H7 (cell line): ENCODE measurements around the gene MAPKBP1. TPM values are rescaled to one million over a fixed set of nuclear protein-coding genes. Genes with fewer than 3 reads are reported as not detected.
"Not testable (repeated sequence)": the region's sequence is repeated elsewhere in the genome, so short reads cannot be mapped to it uniquely, and the experiment has no call there.

Source experiments
- DNase-seq: peaks from one replicate; pipeline ENCODE4 v3.0.0; 2012
- H3K27me3 ChIP-seq: 2 replicates; pipeline ENCODE4 v1.6.0; 2011; ENCODE audit warnings: mild to moderate bottlenecking, low read length; ENCODE audit not compliant: control insufficient read depth, insufficient read depth
- H3K36me3 ChIP-seq: replicated peaks from 2 replicates; pipeline ENCODE4 v1.5.1; 2011; ENCODE audit warnings: low read length; ENCODE audit not compliant: control insufficient read depth, insufficient read depth
- H3K4me3 ChIP-seq: 2 replicates; pipeline ENCODE4 v1.5.1; 2011; ENCODE audit warnings: low read depth, mild to moderate bottlenecking, control low read depth, low read length, moderate library complexity; ENCODE audit not compliant: insufficient read depth
- total RNA-seq: library from RNA; depleted of rRNA; stranded (reverse); fragments of >200 nt; shearing (Covaris generic); gene quantifications from 2 replicates; pipeline ENCODE4 v1.2.3, GENCODE V29; 2014; rRNA removed

The MAPKBP1 gene, protein sequence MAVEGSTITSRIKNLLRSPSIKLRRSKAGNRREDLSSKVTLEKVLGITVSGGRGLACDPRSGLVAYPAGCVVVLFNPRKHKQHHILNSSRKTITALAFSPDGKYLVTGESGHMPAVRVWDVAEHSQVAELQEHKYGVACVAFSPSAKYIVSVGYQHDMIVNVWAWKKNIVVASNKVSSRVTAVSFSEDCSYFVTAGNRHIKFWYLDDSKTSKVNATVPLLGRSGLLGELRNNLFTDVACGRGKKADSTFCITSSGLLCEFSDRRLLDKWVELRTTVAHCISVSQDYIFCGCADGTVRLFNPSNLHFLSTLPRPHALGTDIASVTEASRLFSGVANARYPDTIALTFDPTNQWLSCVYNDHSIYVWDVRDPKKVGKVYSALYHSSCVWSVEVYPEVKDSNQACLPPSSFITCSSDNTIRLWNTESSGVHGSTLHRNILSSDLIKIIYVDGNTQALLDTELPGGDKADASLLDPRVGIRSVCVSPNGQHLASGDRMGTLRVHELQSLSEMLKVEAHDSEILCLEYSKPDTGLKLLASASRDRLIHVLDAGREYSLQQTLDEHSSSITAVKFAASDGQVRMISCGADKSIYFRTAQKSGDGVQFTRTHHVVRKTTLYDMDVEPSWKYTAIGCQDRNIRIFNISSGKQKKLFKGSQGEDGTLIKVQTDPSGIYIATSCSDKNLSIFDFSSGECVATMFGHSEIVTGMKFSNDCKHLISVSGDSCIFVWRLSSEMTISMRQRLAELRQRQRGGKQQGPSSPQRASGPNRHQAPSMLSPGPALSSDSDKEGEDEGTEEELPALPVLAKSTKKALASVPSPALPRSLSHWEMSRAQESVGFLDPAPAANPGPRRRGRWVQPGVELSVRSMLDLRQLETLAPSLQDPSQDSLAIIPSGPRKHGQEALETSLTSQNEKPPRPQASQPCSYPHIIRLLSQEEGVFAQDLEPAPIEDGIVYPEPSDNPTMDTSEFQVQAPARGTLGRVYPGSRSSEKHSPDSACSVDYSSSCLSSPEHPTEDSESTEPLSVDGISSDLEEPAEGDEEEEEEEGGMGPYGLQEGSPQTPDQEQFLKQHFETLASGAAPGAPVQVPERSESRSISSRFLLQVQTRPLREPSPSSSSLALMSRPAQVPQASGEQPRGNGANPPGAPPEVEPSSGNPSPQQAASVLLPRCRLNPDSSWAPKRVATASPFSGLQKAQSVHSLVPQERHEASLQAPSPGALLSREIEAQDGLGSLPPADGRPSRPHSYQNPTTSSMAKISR (N-terminal part only)
- total RNA-seq: 5.9 and 8.2 TPM in 2 replicates

DNA sequence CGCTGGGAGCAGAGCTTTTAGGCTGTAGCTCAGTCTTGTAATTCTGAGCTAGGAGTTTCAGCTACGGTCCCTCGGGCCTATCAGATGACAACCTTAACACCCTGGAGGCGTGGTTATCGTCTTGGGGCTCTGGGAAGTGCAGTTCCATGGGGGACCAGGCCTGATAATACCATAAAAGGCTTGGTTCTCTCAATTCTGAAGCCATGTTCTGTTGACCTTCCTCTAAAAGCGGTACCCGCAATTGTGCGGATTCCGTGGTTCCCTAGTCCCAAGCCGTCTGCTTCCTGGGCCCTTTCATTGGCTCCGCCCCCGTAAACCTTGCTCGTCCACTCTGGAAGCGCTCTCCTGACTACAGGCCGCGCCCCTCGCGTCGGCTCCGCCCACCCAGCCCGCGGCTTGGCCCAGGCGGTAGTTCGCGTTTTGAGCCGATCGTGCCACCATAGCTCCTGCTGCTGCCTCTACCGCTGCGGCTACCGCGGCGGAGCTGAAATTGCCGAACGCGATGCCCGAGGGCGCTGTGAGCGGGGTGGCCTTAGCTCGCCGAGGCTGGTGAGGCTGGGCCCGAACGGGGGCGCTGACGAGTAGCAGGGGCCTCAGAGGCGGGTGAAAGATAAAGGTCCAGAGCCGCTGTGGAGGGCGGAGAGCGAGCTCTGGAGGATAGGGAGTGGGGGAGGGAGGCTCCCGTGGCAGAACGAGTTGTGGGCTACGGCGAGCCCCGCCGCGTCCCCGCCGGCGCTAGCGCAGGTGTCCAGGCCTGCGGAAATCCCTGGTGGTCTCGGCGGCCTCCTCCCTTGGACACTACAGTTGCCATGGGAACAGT lies at the start of gene MAPKBP1:
Gene MAPKBP1, plus strand, starts transcription at position 423 of the 820 bp plus-strand sequence. CDS start 792 bp downstream, outside the sequence.
- no peaks in the 10 kb centered on the region for H3K27me3 ChIP-seq
- H3K4me3 ChIP-seq: peak within 1 kb of the TSS; percentile 74
- H3K36me3 ChIP-seq: no peaks in the 10 kb centered on the region
- DNase-seq: peak; percentile 96

DNA sequence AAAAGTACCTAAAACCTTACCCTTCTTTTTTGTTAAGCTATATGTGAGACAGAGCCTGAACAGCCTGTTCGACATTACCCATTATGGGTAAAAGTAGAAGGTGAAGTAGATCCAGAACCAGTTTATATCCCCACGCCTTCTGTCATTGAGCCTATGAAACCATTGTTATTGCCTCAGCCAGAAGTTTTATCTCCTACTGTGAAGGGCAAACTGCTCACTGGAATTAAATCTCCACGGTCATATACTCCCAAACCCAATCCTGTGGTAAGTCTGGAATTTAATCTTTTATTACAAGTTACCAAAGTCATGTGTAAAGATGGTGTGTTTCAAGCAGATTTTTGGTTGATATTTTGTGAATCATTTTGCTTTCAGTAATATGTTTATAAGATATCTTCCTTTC lies 47.1 kb upstream of the MAPKBP1 start:
- H3K36me3 ChIP-seq: 0 out of 2 replicates have a peak, but pooled peaks cover 2% of the 10 kb centered on the region
- no peaks in the 10 kb centered on the region for H3K27me3 ChIP-seq
- no peak overlapping the region for H3K4me3 ChIP-seq
- DNase-seq: no peak

DNA sequence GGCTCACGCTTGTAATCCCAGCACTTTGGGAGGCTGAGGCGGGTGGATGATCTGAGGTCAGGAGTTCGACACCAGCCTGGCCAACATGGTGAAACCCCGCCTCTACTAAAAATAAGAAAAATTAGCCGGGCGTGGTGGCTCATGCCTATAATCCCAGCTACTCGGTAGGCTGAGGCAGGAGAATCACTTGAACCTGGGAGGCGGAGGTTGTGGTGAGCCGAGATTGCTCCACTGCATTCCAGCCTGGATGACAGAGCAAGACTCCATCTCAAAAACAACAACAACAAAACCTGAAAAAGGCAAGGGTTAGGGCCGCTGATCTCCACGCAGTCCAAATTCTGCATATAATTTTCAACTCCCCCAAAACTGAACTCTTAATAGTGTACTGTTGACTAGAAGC lies 46.2 kb upstream of the MAPKBP1 start:
- not testable (repeated sequence) for DNase-seq, H3K36me3 ChIP-seq, H3K27me3 ChIP-seq, H3K4me3 ChIP-seq

DNA sequence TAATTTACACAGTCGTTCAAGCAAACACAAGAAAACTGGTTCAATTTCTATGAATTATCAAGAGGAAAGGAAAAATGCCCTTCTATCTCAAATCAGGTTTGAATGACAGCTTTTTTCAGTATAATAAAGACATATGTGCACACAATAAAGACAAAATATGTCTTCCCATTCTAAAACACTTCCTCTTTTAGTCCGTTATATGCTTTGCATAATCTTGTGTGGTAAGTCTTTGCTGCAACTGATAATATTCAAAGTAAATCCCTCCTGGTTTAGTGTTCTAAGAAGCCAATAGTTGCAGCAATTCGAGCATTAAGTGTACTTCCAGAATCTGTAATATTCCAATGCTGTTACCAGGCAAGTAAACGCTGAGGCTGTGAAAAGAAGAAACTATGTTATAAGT lies 43.7 kb upstream of the MAPKBP1 start:
- Histone ChIP-seq H3K4me3 (no peak overlapping the region), H3K36me3 (peaks cover 3% of the 10 kb centered on the region; the same call in 1 of the 2 replicates), H3K27me3 (no peaks in the 10 kb centered on the region)
- no peak for DNase-seq

DNA sequence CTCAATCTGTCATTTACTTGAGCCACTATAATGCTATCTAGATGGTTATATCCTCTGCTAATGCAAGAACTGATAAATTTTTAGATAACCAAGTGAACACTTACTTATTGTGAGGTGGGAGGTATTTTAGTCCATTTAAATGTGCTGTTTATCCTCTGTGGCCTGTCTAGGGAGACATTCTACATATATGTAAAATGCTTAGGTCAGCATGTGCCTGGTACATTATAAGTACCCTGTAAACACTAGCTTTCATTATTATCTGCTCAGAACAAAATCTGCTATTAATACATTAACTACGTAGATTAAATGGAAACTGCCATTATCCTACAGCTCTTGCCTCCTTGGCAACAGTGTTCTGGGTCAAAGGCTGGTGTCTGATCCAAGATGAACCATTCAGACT lies 41.8 kb upstream of the MAPKBP1 start:
- Histone ChIP-seq H3K4me3 (no peak overlapping the region), H3K36me3 (peaks cover 8% of the 10 kb centered on the region), H3K27me3 (no peaks in the 10 kb centered on the region)
- no peak for DNase-seq

DNA sequence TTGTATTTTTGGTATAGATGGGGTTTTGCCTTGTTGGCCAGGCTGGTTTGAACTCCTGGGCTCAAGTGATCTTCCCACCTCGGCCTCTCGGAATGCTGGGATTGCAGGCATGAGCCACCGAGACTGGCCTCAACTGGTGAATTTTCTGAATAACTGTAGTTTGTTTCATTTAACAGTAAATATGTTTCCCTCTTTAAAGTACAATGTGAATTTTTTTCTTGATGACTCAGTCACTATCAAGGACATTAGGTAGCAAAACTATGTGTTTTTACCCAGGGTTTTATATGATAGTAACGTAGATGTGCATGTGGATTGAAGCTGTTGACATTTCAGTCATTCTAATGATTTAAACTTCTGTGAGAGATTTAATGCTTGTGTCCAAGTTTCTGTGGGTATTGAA lies 40.2 kb upstream of the MAPKBP1 start:
- peaks cover 8% of the 10 kb centered on the region for H3K36me3 ChIP-seq
- no peaks in the 10 kb centered on the region for H3K27me3 ChIP-seq
- DNase-seq: no peak
- no peak overlapping the region for H3K4me3 ChIP-seq

DNA sequence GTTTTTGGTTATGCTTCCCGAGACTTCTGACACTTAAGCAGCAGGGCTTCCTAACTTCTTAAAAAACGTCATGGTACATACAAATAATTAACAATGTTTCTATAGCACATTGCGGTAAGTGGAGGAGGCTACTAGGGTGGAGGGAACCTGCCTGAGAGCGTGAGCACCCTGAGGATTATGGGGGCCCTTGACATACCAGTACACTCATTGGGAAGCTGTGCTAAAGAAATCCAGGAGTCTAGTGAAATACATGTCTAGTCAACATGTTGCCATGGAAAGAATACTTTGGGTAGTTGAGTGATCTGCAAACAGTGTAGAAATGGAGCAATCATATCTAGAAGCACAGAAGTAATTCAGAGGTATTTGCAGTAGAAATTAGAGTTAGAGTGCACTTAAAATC lies 39.2 kb upstream of the MAPKBP1 start:
- peaks cover 9% of the 10 kb centered on the region for H3K36me3 ChIP-seq
- no peak overlapping the region for H3K4me3 ChIP-seq
- H3K27me3 ChIP-seq: no peaks in the 10 kb centered on the region
- no peak for DNase-seq

DNA sequence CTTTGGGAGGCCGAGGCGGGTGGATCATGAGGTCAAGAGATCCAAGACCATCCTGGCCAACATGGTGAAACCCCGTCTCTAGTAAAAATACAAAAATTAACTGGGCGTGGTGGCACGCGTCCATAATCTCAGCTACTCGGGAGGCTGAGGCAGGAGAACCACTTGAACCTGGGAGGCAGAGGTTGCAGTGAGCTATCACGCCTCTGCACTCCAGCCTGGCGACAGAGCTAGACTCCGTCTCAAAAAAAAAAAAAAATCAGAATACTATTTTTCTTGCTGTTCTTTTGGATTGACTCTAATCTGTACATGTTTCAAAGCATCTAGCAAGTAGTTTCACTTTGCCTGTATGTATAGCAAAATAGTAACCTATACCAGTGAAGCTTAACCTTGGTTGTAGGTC lies 38.8 kb upstream of the MAPKBP1 start:
- not testable (repeated sequence) for H3K36me3 ChIP-seq

DNA sequence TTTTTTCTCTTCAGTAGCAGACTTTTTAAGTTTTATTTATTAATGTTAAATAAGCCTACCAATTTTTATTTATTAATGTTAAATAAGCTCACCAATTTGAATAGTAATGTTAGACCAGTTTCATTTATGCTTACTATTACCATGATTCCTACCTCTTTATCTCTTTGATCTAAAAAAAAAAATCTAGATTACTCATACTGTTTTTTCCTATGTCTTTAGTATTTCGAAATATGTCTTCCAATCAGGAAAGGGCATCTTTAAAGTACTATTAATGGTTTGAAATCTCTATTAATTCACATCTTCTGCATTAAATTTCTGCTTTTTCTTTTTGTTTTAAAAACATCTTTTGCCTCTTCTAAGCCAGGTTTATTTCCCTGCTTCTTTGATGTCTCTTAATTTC lies 27.5 kb upstream of the MAPKBP1 start:
- no peak for DNase-seq
- Histone ChIP-seq H3K27me3 (no peaks in the 10 kb centered on the region), H3K36me3 (peaks cover 8% of the 10 kb centered on the region), H3K4me3 (no peak overlapping the region)

More for the DNA sequence above, 38.8 kb upstream of the MAPKBP1 start:
- H3K4me3 ChIP-seq, DNase-seq, H3K27me3 ChIP-seq: not testable (repeated sequence)

DNA sequence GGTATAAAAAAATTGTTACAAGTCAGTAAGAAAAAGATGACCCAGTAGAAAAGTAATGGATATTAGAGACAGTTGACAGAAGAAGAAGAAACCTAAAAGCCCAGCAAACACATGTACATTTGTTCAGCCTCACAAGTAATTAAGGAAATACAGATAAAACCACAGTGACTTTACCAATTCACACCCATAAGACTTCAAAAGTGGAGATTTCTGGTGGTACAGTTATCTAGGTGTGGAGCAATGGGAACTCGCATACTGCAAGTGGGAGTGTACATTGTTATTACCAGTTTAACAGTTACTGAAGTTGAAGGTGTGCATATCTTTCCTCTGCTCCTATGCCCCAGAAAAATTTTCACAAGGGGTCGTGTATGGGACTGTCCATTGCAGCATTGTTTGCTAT lies 18.1 kb upstream of the MAPKBP1 start:
- no peaks in the 10 kb centered on the region for H3K27me3 ChIP-seq
- DNase-seq: no peak
- peaks cover 4% of the 10 kb centered on the region for H3K36me3 ChIP-seq
- no peak overlapping the region for H3K4me3 ChIP-seq

DNA sequence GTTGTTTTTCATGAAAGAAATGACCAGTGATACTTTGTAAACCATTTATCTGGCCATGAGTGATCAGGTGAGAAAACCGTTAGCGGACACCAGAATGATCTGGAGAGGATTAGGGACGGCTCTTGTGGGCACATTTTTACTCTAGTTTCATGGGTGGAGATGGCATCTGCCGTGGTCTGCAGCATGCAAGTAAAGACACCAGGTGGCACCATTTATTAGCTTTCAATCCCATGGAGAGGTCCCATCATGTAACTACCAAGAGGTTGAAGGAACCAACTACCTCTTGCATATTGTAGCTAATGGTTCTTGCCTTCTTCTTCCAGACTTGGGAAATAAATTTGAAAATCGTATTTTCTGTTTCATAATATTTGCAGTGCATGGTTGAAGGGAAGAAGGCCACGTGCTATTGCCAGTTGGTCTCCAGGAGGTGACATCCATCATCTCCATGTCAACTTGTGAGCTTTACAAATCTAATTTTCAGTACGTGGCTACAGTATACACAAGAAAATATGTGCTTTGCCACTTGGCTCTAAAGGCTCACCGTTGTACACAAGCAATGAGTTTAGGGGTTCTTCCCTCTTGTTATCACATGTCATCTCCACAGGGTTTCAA lies 1.5 kb upstream of the MAPKBP1 start:
- Histone ChIP-seq H3K36me3 (no peaks in the 10 kb centered on the region; the same call in 1 of the 2 replicates), H3K27me3 (no peaks in the 10 kb centered on the region), H3K4me3 (no peak overlapping the region)
- DNase-seq: peak; percentile 71

DNA sequence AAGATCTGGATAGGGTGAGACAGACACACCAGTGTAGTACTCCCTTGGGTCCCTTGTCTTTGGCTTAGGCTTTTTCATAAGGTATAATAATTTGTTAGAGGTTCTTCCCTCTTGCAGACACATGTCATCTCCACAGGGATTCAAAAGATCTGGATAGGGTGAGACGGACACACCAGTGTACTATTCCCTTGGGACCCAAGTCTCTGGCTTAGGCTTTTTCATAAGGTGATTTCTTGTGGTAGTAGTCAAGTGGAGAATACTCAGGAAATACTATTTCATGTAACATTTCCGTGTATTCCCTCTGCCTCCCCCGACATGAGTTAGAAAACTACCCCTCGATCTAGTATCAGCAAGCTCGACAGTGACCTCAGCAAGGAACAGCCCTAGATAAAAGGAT lies 954 bp upstream of the MAPKBP1 start:
- no peak for DNase-seq
- Histone ChIP-seq H3K4me3 (peak overlapping the region; percentile 74), H3K27me3 (no peaks in the 10 kb centered on the region), H3K36me3 (no peaks in the 10 kb centered on the region)

DNA sequence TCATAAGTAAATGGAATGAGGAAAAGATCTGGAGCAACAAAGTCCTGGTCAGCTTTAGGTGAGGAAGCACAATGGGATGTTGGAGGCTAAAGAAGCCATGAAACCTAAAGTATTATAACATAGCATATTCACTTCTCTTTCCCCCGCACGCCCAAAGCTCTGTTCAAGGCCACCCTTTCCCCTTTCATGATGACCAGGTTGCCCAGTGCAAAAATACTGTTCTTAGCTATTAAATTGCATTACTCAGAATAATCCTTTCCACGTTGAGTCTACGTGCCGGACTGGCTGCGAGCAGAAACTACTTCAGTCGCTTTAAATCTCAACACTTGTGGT lies 589 bp upstream of the MAPKBP1 start:
- H3K36me3 ChIP-seq: no peaks in the 10 kb centered on the region
- H3K4me3 ChIP-seq: peak overlapping the region; percentile 74
- H3K27me3 ChIP-seq: no peaks in the 10 kb centered on the region
- no peak for DNase-seq
